Memory B cell (primary cell): ENCODE measurements around the gene PLCL2.
A peak's percentile ranks its signal among the peaks of the same experiment; 100 is the strongest.

Experiments used
- ATAC-seq: fragments of 150-1000 bp; cut with Tn5 transposase; 2 replicates; pipeline ENCODE4 v1.10.0; 2021; ENCODE audit warnings: low read depth, mild to moderate bottlenecking, moderate library complexity
- DNase-seq, 2 donors: peaks; one replicate each; pipeline ENCODE4 v3.0.0; 2022; ENCODE audit warnings: low spot score in 2 of 2
- H3K27ac Mint-ChIP-seq: one replicate; pipeline ENCODE4 v1.8.0; 2022; ENCODE audit warnings: mild to moderate bottlenecking, moderate library complexity, mixed read lengths
- H3K27me3 Mint-ChIP-seq: one replicate; pipeline ENCODE4 v1.8.0; 2022; ENCODE audit warnings: mixed read lengths
- H3K36me3 Mint-ChIP-seq: one replicate; pipeline ENCODE4 v1.8.0; 2022; ENCODE audit warnings: mild to moderate bottlenecking, mixed read lengths
- H3K4me1 Mint-ChIP-seq: one replicate; pipeline ENCODE4 v1.8.0; 2022; ENCODE audit warnings: mixed read lengths
- H3K4me3 Mint-ChIP-seq: one replicate; pipeline ENCODE4 v1.8.0; 2022; ENCODE audit warnings: mild to moderate bottlenecking, moderate library complexity, mixed read lengths
- H3K9me3 Mint-ChIP-seq: one replicate; pipeline ENCODE4 v1.8.0; 2022; ENCODE audit warnings: mixed read lengths

The PLCL2 gene

GRCh38 chr3:17039594-17039993, 154.8 kb downstream of the PLCL2 start:
- Mint-ChIP-seq H3K9me3 (no peaks in the 10 kb centered on the region), H3K4me3 (no peak overlapping the region), H3K36me3 (peaks cover 18% of the 10 kb centered on the region), H3K4me1 (peaks cover 14% of the 10 kb centered on the region), H3K27ac (no peak overlapping the region), H3K27me3 (no peaks in the 10 kb centered on the region)
- ATAC-seq (no peak), DNase-seq (no peak)

GRCh38 chr3:17040322-17040989, 155.7 kb downstream of the PLCL2 start:
- no peak for ATAC-seq
- H3K4me3 Mint-ChIP-seq: no peak overlapping the region
- H3K36me3 Mint-ChIP-seq: peaks cover 16% of the 10 kb centered on the region
- H3K9me3 Mint-ChIP-seq: no peaks in the 10 kb centered on the region
- no peaks in the 10 kb centered on the region for H3K27me3 Mint-ChIP-seq
- H3K4me1 Mint-ChIP-seq: peaks cover 11% of the 10 kb centered on the region
- no peak overlapping the region for H3K27ac Mint-ChIP-seq
- no peak for DNase-seq

- no peak overlapping the region for H3K4me3 Mint-ChIP-seq
- H3K4me1 Mint-ChIP-seq: peaks cover 15% of the 10 kb centered on the region
- H3K27ac Mint-ChIP-seq: no peak overlapping the region
- H3K9me3 Mint-ChIP-seq: no peaks in the 10 kb centered on the region
- H3K27me3 Mint-ChIP-seq: no peaks in the 10 kb centered on the region
- H3K36me3 Mint-ChIP-seq: peaks cover 20% of the 10 kb centered on the region
- DNase-seq (no peak), ATAC-seq (no peak)
Measured at GRCh38 chr3:17040990-17041377, 156.2 kb downstream of the PLCL2 start.

GRCh38 chr3:17044855-17045254, 160.1 kb downstream of the PLCL2 start:
- H3K4me3 Mint-ChIP-seq: no peak overlapping the region
- H3K4me1 Mint-ChIP-seq: peaks cover 13% of the 10 kb centered on the region
- H3K36me3 Mint-ChIP-seq: peaks cover 44% of the 10 kb centered on the region
- ATAC-seq (no peak), DNase-seq (no peak)
- H3K9me3 Mint-ChIP-seq: peaks cover 3% of the 10 kb centered on the region
- H3K27me3 Mint-ChIP-seq: no peaks in the 10 kb centered on the region
- H3K27ac Mint-ChIP-seq: peak overlapping the region; percentile 52

- peaks cover 50% of the 10 kb centered on the region for H3K36me3 Mint-ChIP-seq
- no peaks in the 10 kb centered on the region for H3K27me3 Mint-ChIP-seq
- peaks cover 14% of the 10 kb centered on the region for H3K4me1 Mint-ChIP-seq
- DNase-seq: no peak
- no peak overlapping the region for H3K4me3 Mint-ChIP-seq
- ATAC-seq: no peak
- peak overlapping the region; percentile 52 for H3K27ac Mint-ChIP-seq
- peaks cover 3% of the 10 kb centered on the region for H3K9me3 Mint-ChIP-seq
Measured at GRCh38 chr3:17045705-17046104, 160.9 kb downstream of the PLCL2 start.

GRCh38 chr3:17046623-17047022, 161.9 kb downstream of the PLCL2 start:
- H3K4me1 Mint-ChIP-seq: peaks cover 15% of the 10 kb centered on the region
- peak overlapping the region; percentile 52 for H3K27ac Mint-ChIP-seq
- no peak overlapping the region for H3K4me3 Mint-ChIP-seq
- peaks cover 53% of the 10 kb centered on the region for H3K36me3 Mint-ChIP-seq
- DNase-seq (no peak), ATAC-seq (no peak)
- no peaks in the 10 kb centered on the region for H3K27me3 Mint-ChIP-seq
- H3K9me3 Mint-ChIP-seq: peaks cover 3% of the 10 kb centered on the region

- Mint-ChIP-seq H3K4me1 (peaks cover 15% of the 10 kb centered on the region), H3K4me3 (no peak overlapping the region), H3K9me3 (peaks cover 3% of the 10 kb centered on the region), H3K27me3 (no peaks in the 10 kb centered on the region), H3K36me3 (peaks cover 54% of the 10 kb centered on the region), H3K27ac (no peak overlapping the region)
- no peak for DNase-seq
- ATAC-seq: no peak
Measured at GRCh38 chr3:17047162-17047561, 162.4 kb downstream of the PLCL2 start.

GRCh38 chr3:17047894-17048293, 163.1 kb downstream of the PLCL2 start:
- Mint-ChIP-seq H3K4me1 (peaks cover 17% of the 10 kb centered on the region), H3K4me3 (no peak overlapping the region), H3K9me3 (peaks cover 3% of the 10 kb centered on the region), H3K36me3 (peaks cover 56% of the 10 kb centered on the region), H3K27ac (no peak overlapping the region), H3K27me3 (no peaks in the 10 kb centered on the region)
- no peak for ATAC-seq
- DNase-seq: no peak

- Mint-ChIP-seq H3K27ac (no peak overlapping the region), H3K4me3 (no peak overlapping the region), H3K36me3 (peaks cover 63% of the 10 kb centered on the region), H3K27me3 (no peaks in the 10 kb centered on the region), H3K9me3 (peaks cover 3% of the 10 kb centered on the region), H3K4me1 (peaks cover 18% of the 10 kb centered on the region)
- ATAC-seq: no peak
- DNase-seq: no peak
Measured at GRCh38 chr3:17050071-17050470, 165.3 kb downstream of the PLCL2 start.

- Mint-ChIP-seq H3K27ac (no peak overlapping the region), H3K9me3 (peaks cover 3% of the 10 kb centered on the region), H3K4me3 (no peak overlapping the region), H3K4me1 (peaks cover 14% of the 10 kb centered on the region), H3K27me3 (no peaks in the 10 kb centered on the region), H3K36me3 (peaks cover 62% of the 10 kb centered on the region)
- DNase-seq (no peak), ATAC-seq (no peak)
Measured at GRCh38 chr3:17050506-17050905, 165.8 kb downstream of the PLCL2 start.

- H3K27ac Mint-ChIP-seq: peak overlapping the region; percentile 35
- peaks cover 55% of the 10 kb centered on the region for H3K36me3 Mint-ChIP-seq
- ATAC-seq (peak; percentile 45), DNase-seq (no peak)
- no peak overlapping the region for H3K4me3 Mint-ChIP-seq
- peaks cover 3% of the 10 kb centered on the region for H3K9me3 Mint-ChIP-seq
- peaks cover 10% of the 10 kb centered on the region for H3K4me1 Mint-ChIP-seq
- H3K27me3 Mint-ChIP-seq: no peaks in the 10 kb centered on the region
Measured at GRCh38 chr3:17052363-17052762, 167.6 kb downstream of the PLCL2 start.

- ATAC-seq (no peak), DNase-seq (no peak)
- Mint-ChIP-seq H3K9me3 (no peaks in the 10 kb centered on the region), H3K27ac (peak overlapping the region; percentile 40), H3K4me1 (peaks cover 10% of the 10 kb centered on the region), H3K36me3 (peaks cover 52% of the 10 kb centered on the region), H3K27me3 (no peaks in the 10 kb centered on the region), H3K4me3 (no peak overlapping the region)
Measured at GRCh38 chr3:17054301-17054981, 169.7 kb downstream of the PLCL2 start.

- H3K27me3 Mint-ChIP-seq: no peaks in the 10 kb centered on the region
- no peak for ATAC-seq
- no peaks in the 10 kb centered on the region for H3K9me3 Mint-ChIP-seq
- DNase-seq: no peak
- peak overlapping the region; percentile 40 for H3K27ac Mint-ChIP-seq
- peaks cover 10% of the 10 kb centered on the region for H3K4me1 Mint-ChIP-seq
- H3K4me3 Mint-ChIP-seq: no peak overlapping the region
- H3K36me3 Mint-ChIP-seq: peaks cover 52% of the 10 kb centered on the region
Measured at GRCh38 chr3:17054982-17055343, 170.2 kb downstream of the PLCL2 start.

- no peak for DNase-seq
- peaks cover 8% of the 10 kb centered on the region for H3K4me1 Mint-ChIP-seq
Measured at GRCh38 chr3:17055374-17056276, 170.9 kb downstream of the PLCL2 start.

More at GRCh38 chr3:17055374-17056276, 170.9 kb downstream of the PLCL2 start:
- no peaks in the 10 kb centered on the region for H3K27me3 Mint-ChIP-seq
- no peak overlapping the region for H3K27ac Mint-ChIP-seq
- H3K9me3 Mint-ChIP-seq: no peaks in the 10 kb centered on the region
- peaks cover 46% of the 10 kb centered on the region for H3K36me3 Mint-ChIP-seq
- no peak overlapping the region for H3K4me3 Mint-ChIP-seq
- ATAC-seq: no peak
